K562 (cell line): Measurements from ENCODE around the gene FAM222A. TPM values are rescaled to one million over a fixed set of nuclear protein-coding genes. Genes with fewer than 3 reads are reported as not detected.
A peak's percentile ranks its signal among the peaks of the same experiment; 100 is the strongest.

Source experiments
- ATAC-seq: fragments of 200-7000 bp; cut with Tn5 transposase; 3 replicates; pipeline ENCODE4 v1.9.1; 2020; ENCODE audit warnings: moderate library complexity
- BruUV-seq: library from RNA; stranded (reverse); fragments of 400-500 nt; replicated peaks from 2 replicates; lab custom pipeline; 2021; lab: Mats Ljungman, UMichigan
- CTCF ChIA-PET: fragments of 300-600 bp; formaldehyde crosslinking; extraction: SDS; loops from one replicate; lab custom pipeline; 2021; ENCODE audit warnings: low intra/inter-chr PET ratio; lab: Yijun Ruan, JAX
- POLR2A ChIA-PET: fragments of 300-600, 350-650 bp; sonication (Branson Sonifier 250); formaldehyde crosslinking; extraction: SDS; loops from one replicate; lab custom pipeline; 2021; ENCODE audit warnings: antibody characterized with exemption, inconsistent platforms; lab: Yijun Ruan, JAX
- DNase-seq, 4 experiments: peaks; one replicate each; pipeline versions ENCODE4 v3.0.0 to v3.0.0-alpha.2; 2011 to 2018; ENCODE audit warnings: low spot score in 3 of 4, mixed read lengths in 3 of 4; ENCODE audit errors: extremely low read depth in 1 of 4
- FAIRE-seq: peaks from 2 replicates; lab custom pipeline; 2011; peaks lifted over from hg19 to GRCh38; lab: Jason Lieb, UNC
- H2AFZ ChIP-seq: 2 replicates; pipeline ENCODE4 v1.6.0; 2011; ENCODE audit warnings: low read depth, low read length, control low read depth, inconsistent platforms
- H3K27ac ChIP-seq: fragments of 200-600 bp; 3 replicates; pipeline ENCODE4 v1.8.0; 2011; ENCODE audit warnings: low read depth, mild to moderate bottlenecking, control low read depth, inconsistent platforms, low read length, moderate library complexity, mixed read lengths; ENCODE audit errors: extremely low read depth
- H3K27me3 ChIP-seq, 2 experiments: fragments of 300-600 bp in 1 of 2; 2 replicates in 1 of 2; 3 replicates in 1 of 2; pipeline versions ENCODE4 v1.6.0 to v1.8.0; 2011; ENCODE audit warnings: inconsistent platforms in 2 of 2, low read length in 2 of 2, mild to moderate bottlenecking in 1 of 2, mixed read lengths in 1 of 2, moderate library complexity in 1 of 2; ENCODE audit not compliant: control insufficient read depth in 2 of 2, insufficient read depth in 2 of 2
- H3K36me3 ChIP-seq: fragments of 300-600 bp; 3 replicates; pipeline ENCODE4 v1.8.0; 2011; ENCODE audit warnings: mild to moderate bottlenecking, low read length, inconsistent platforms; ENCODE audit not compliant: control insufficient read depth, insufficient read depth
- H3K4me1 ChIP-seq, 2 experiments: fragments of 200-600 bp in 1 of 2; replicated peaks in 1 of 2; 2 replicates in 1 of 2; 3 replicates in 1 of 2; pipeline versions ENCODE4 v1.5.1 to v1.8.0; 2011; ENCODE audit warnings: inconsistent platforms in 2 of 2, low read length in 2 of 2, mild to moderate bottlenecking in 1 of 2, mixed read lengths in 1 of 2, moderate library complexity in 1 of 2; ENCODE audit not compliant: control insufficient read depth in 2 of 2, insufficient read depth in 2 of 2
- H3K4me2 ChIP-seq: 2 replicates; pipeline ENCODE4 v1.6.1; 2011; ENCODE audit warnings: low read length, control low read depth, inconsistent platforms, mixed read lengths; ENCODE audit not compliant: insufficient read depth
- H3K4me3 ChIP-seq: fragments of 200-600 bp; sonication (generic), shearing (Covaris generic); 2 replicates; pipeline ENCODE4 v1.5.1; 2016; ENCODE audit warnings: control low read depth, inconsistent platforms
- H3K79me2 ChIP-seq: fragments of 200-600 bp; 3 replicates; pipeline ENCODE4 v1.8.0; 2011; ENCODE audit warnings: low read length, inconsistent platforms; ENCODE audit not compliant: control insufficient read depth, insufficient read depth
- H3K9ac ChIP-seq, 2 experiments: 2 replicates each; pipeline versions ENCODE4 v1.6.0 to v1.6.1; 2011; ENCODE audit warnings: low read depth in 2 of 2, low read length in 2 of 2, control low read depth in 1 of 2, inconsistent platforms in 1 of 2, mild to moderate bottlenecking in 1 of 2, mixed read lengths in 1 of 2; ENCODE audit not compliant: insufficient read depth in 1 of 2
- H3K9me1 ChIP-seq: one replicate; pipeline ENCODE4 v1.6.0; 2011; ENCODE audit warnings: inconsistent platforms, mild to moderate bottlenecking, low read length, moderate library complexity; ENCODE audit not compliant: control insufficient read depth, insufficient read depth
- H3K9me3 ChIP-seq: replicated peaks from 2 replicates; pipeline ENCODE4 v1.5.1; 2011; ENCODE audit warnings: low read depth, low read length, inconsistent platforms; ENCODE audit not compliant: control insufficient read depth, insufficient read depth
- H4K20me1 ChIP-seq: replicated peaks from 2 replicates; pipeline ENCODE4 v1.6.1; 2011; ENCODE audit warnings: low read length, inconsistent platforms, mixed read lengths; ENCODE audit not compliant: control insufficient read depth, insufficient read depth
- HMG20B ChIP-seq: fragments of 250-450 bp; sonication (Bioruptor Pico); IDR thresholded peaks from 2 replicates; pipeline ENCODE4 v1.5.0; 2021; ENCODE audit warnings: mild to moderate bottlenecking
- MEIS2 ChIP-seq: fragments of 450-650 bp; IDR thresholded peaks from 2 replicates; pipeline ENCODE4 v1.6.1; 2014; ENCODE audit warnings: mild to moderate bottlenecking; ENCODE audit not compliant: partially characterized antibody
- MYNN ChIP-seq, 2 experiments: sonication (generic); formaldehyde crosslinking in 1 of 2; IDR thresholded peaks; 2 replicates each; pipeline versions ENCODE4 v1.5.0 to v1.6.1; 2016 to 2020; ENCODE audit warnings: antibody characterized with exemption in 1 of 2, missing genetic modification reagents in 1 of 2
- NCOA1 ChIP-seq: fragments of 450-650 bp; IDR thresholded peaks from 2 replicates; pipeline ENCODE4 v1.6.1; 2016; ENCODE audit warnings: low read depth
- NCOA6 ChIP-seq: fragments of 450-650 bp; IDR thresholded peaks from 2 replicates; pipeline ENCODE4 v1.6.1; 2017; ENCODE audit warnings: mild to moderate bottlenecking
- PURB ChIP-seq: sonication (generic); formaldehyde crosslinking; IDR thresholded peaks from 2 replicates; pipeline ENCODE4 v1.9.0; 2021; ENCODE audit warnings: low read depth, mild to moderate bottlenecking, missing genetic modification reagents
- RBFOX2 ChIP-seq: fragments of 200-400 bp; formaldehyde crosslinking; IDR thresholded peaks from 2 replicates; pipeline ENCODE4 v1.6.1; 2017; ENCODE audit warnings: low read depth, mild to moderate bottlenecking, low read length, moderate library complexity
- RFX1 ChIP-seq: fragments of 450-650 bp; IDR thresholded peaks from 2 replicates; pipeline ENCODE4 v1.6.1; 2016; ENCODE audit warnings: mild to moderate bottlenecking, moderate library complexity
- RFX7 ChIP-seq: fragments of 250-450 bp; sonication (Bioruptor Pico); IDR thresholded peaks from 2 replicates; pipeline ENCODE4 v1.5.1; 2021; ENCODE audit warnings: mild to moderate bottlenecking
- ZNF143 ChIP-seq: sonication (generic); formaldehyde crosslinking; IDR thresholded peaks from 2 replicates; pipeline ENCODE4 v1.9.0; 2022; ENCODE audit warnings: mild to moderate bottlenecking, missing genetic modification reagents
- ZNF551 ChIP-seq: fragments of 250-450 bp; sonication (Bioruptor Pico); IDR thresholded peaks from 2 replicates; pipeline ENCODE4 v1.5.0; 2021; ENCODE audit warnings: mild to moderate bottlenecking, moderate library complexity
- ZNF586 ChIP-seq: fragments of 450-650 bp; formaldehyde crosslinking; conservative IDR thresholded peaks from 2 replicates; pipeline ENCODE4 v1.4.0; 2020; ENCODE audit warnings: mild to moderate bottlenecking, moderate library complexity
- WGBS: fragments of 100-300 bp; shearing (Covaris generic); methylation state at CpG from one replicate; pipeline ENCODE4 v1.1.6; 2016; ENCODE audit warnings: low coverage, mixed read lengths; ENCODE audit not compliant: insufficient coverage; ENCODE audit errors: missing lambda C conversion rate; 5-methylcytosine and 5-hydroxymethylcytosine counted together
- in situ Hi-C: fragments of 300-500 bp; cut with MboI; formaldehyde crosslinking; loops from 4 replicates; pipeline ENCODE4 v1.15.0; 2018; ENCODE audit warnings: inconsistent platforms, mixed read lengths
- intact Hi-C: fragments of 100-400 bp; cut with micrococcal nuclease; formaldehyde crosslinking; loops from 2 replicates; pipeline ENCODE4 v1.14.2; 2022
- polyA plus RNA-seq, 8 experiments: library from polyadenylated mRNA; depleted of rRNA in 4 of 8; stranded (reverse) in 5 of 8; unstranded in 3 of 8; fragments of >200 nt; fragmentation: Nextera tagmentation in 2 of 8; fragmentation: Illumina TruSeq in 1 of 8; extraction: Ambion mirVana in 2 of 8; extraction: Trizol in 1 of 8; gene quantifications; 2 replicates each; pipeline versions ENCODE4 v1.2.1 to v1.2.3, GENCODE V29; 2011 to 2014; ENCODE audit warnings: inconsistent platforms in 1 of 8, missing spikeins in 1 of 8
- total RNA-seq, 7 experiments: library from RNA; depleted of rRNA in 6 of 7; stranded (reverse); fragments of >200 nt in 6 of 7; fragmentation: Illumina TruSeq in 2 of 7; extraction: Trizol in 2 of 7; gene quantifications; 2 replicates each; pipeline versions ENCODE4 v1.2.1 to v1.2.3, GENCODE V29; 2011 to 2021; ENCODE audit warnings: low replicate concordance in 1 of 7
- TF ChIP-seq, protein P1 (sequence below): fragments of 450-650 bp; IDR thresholded peaks from 2 replicates; pipeline ENCODE4 v1.6.1; 2016; ENCODE audit warnings: low read depth, mild to moderate bottlenecking, moderate library complexity
- TF ChIP-seq, protein P2 (sequence below), 2 experiments: fragments of 450-650 bp in 1 of 2; IDR thresholded peaks; 2 replicates each; pipeline ENCODE4 v1.6.1; 2011 to 2017; ENCODE audit warnings: low read depth in 2 of 2, antibody characterized with exemption in 1 of 2, borderline replicate concordance in 1 of 2, low read length in 1 of 2, mild to moderate bottlenecking in 1 of 2, mixed read lengths in 1 of 2; ENCODE audit not compliant: control insufficient read depth in 1 of 2

FAM222A gene
- total and polyA plus RNA-seq, 9 of the 15 experiments (the other 6 are each of a cell fraction or from before 2014, with no cell fraction given) = 0.03 to 0.36 (median 0.12) TPM; not detected in 1

DNA sequence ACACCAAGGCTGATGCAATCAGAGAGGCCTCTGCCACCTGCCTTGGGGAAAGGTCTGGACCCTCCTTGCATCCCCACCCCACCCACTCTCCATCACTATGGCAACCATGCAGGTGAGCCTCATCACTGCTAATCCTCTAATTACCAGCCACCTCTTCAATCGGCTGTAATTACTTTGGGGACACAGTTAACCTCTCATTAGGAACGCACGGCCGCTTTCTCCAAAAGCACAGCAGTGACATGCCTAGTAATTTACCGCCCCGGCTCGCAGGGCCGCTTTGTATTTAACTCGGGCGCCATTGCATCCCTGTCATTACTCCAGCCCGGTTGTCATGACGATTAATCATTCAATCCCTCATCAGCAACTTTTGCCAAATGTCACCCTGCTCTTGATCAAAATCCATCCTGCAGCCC is 36.3 kb upstream of the FAM222A start:
- TF ChIP-seq MEIS2 (peak; percentile 4), NCOA6 (no peak), ZNF143 (CRISPR knock-in tag) (no peak), RFX1 (peak; percentile 57), HMG20B (CRISPR knock-in tag) (no peak), NCOA1 (no peak), ZNF586 (no peak), RFX7 (CRISPR knock-in tag) (no peak), RBFOX2 (no peak), PURB (no peak), ZNF551 (CRISPR knock-in tag) (no peak), MYNN (IDR thresholded peaks at IDR 0.05) (no peak), MYNN (CRISPR knock-in tag; IDR thresholded peaks at IDR 0.05) (no peak)
- TF ChIP-seq, protein P1, sequence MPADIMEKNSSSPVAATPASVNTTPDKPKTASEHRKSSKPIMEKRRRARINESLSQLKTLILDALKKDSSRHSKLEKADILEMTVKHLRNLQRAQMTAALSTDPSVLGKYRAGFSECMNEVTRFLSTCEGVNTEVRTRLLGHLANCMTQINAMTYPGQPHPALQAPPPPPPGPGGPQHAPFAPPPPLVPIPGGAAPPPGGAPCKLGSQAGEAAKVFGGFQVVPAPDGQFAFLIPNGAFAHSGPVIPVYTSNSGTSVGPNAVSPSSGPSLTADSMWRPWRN = no peak
- TF ChIP-seq, protein P2, sequence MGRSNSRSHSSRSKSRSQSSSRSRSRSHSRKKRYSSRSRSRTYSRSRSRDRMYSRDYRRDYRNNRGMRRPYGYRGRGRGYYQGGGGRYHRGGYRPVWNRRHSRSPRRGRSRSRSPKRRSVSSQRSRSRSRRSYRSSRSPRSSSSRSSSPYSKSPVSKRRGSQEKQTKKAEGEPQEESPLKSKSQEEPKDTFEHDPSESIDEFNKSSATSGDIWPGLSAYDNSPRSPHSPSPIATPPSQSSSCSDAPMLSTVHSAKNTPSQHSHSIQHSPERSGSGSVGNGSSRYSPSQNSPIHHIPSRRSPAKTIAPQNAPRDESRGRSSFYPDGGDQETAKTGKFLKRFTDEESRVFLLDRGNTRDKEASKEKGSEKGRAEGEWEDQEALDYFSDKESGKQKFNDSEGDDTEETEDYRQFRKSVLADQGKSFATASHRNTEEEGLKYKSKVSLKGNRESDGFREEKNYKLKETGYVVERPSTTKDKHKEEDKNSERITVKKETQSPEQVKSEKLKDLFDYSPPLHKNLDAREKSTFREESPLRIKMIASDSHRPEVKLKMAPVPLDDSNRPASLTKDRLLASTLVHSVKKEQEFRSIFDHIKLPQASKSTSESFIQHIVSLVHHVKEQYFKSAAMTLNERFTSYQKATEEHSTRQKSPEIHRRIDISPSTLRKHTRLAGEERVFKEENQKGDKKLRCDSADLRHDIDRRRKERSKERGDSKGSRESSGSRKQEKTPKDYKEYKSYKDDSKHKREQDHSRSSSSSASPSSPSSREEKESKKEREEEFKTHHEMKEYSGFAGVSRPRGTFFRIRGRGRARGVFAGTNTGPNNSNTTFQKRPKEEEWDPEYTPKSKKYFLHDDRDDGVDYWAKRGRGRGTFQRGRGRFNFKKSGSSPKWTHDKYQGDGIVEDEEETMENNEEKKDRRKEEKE (IDR thresholded peaks at IDR 0.05; ENCODE audit: borderline replicate concordance in 1 of 2, control insufficient read depth in 1 of 2, low read depth in 2 of 2, low read length in 1 of 2) = no peak
- no peak for ATAC-seq
- Histone ChIP-seq H3K4me2 (no peak overlapping the region), H3K4me1 (no peaks in the 10 kb centered on the region), H3K36me3 (no peaks in the 10 kb centered on the region), H3K9me3 (no peaks in the 10 kb centered on the region), H2AFZ (no peak overlapping the region), H3K9ac (no peak overlapping the region), H3K4me3 (no peak overlapping the region), H3K27ac (no peak overlapping the region), H3K79me2 (no peaks in the 10 kb centered on the region), H3K27me3 (peaks cover 11 to 58% of the 10 kb centered on the region in 2 experiments), H3K9me1 (no peaks in the 10 kb centered on the region), H4K20me1 (0 out of 2 replicates have a peak, but pooled peaks cover 8% of the 10 kb centered on the region)
- ChIA-PET POLR2A (interaction anchor here (0.9 to 1.3 kb wide), 2 partner anchors 7 to 152 kb away, joined by 5 read pairs; no protein-coding TSS in a partner anchor), CTCF (no interaction called here)
- 2% methylated on average over 12 of the region's 12 CpGs for WGBS
- FAIRE-seq = no peak
- BruUV-seq = no TSS peak
- intact Hi-C loops = no loop called here
- no peak for DNase-seq
- in situ Hi-C loops = no loop called here
